Esophagus squamous epithelium (tissue), 4 donors: ENCODE results near the gene LRP1B.

Experiments used
- POLR2A ChIP-seq, 4 donors: fragments of 450-650 bp; IDR thresholded peaks; one replicate each; pipeline ENCODE4 v1.6.1; 2017; ENCODE audit warnings: antibody characterized with exemption in 4 of 4, mild to moderate bottlenecking in 4 of 4, moderate library complexity in 3 of 4
- TF ChIP-seq, protein P1 (sequence below), 6 experiments: fragments of 450-650 bp in 4 of 6; fragments of 200-600 bp in 2 of 6; sonication (generic) in 2 of 6; IDR thresholded peaks; one replicate each; pipeline ENCODE4 v1.5.1; 2016 to 2019; ENCODE audit warnings: antibody characterized with exemption in 6 of 6, mild to moderate bottlenecking in 4 of 6, moderate library complexity in 4 of 6

DNA sequence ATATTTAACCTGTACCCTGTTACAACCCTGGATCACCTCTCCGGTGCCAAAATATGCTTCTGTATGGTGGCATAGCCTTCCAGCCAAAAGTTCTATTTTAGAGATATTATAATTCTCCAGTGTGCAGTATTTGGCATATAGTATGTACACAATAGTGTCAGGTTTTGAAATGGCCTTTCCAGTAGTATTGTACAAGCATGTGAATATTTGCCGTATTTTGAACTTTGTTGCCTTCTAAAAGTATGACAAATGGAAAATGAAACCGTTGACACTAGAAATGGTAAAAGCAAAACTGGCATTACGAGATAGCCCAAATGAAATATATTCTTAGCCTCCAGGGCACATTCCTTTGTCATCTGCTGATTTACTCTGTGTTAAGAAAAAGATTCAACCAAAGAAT lies 431.2 kb downstream of the LRP1B start:
- TF ChIP-seq, protein P1, sequence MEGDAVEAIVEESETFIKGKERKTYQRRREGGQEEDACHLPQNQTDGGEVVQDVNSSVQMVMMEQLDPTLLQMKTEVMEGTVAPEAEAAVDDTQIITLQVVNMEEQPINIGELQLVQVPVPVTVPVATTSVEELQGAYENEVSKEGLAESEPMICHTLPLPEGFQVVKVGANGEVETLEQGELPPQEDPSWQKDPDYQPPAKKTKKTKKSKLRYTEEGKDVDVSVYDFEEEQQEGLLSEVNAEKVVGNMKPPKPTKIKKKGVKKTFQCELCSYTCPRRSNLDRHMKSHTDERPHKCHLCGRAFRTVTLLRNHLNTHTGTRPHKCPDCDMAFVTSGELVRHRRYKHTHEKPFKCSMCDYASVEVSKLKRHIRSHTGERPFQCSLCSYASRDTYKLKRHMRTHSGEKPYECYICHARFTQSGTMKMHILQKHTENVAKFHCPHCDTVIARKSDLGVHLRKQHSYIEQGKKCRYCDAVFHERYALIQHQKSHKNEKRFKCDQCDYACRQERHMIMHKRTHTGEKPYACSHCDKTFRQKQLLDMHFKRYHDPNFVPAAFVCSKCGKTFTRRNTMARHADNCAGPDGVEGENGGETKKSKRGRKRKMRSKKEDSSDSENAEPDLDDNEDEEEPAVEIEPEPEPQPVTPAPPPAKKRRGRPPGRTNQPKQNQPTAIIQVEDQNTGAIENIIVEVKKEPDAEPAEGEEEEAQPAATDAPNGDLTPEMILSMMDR (IDR thresholded peaks at IDR 0.05), result no peak
- no peak for TF ChIP-seq POLR2A (IDR thresholded peaks at IDR 0.05)
